Transverse colon (tissue), 4 donors: ENCODE results near the gene ZBTB8B. TPM values are rescaled to one million over a fixed set of nuclear protein-coding genes. Genes with fewer than 3 reads are reported as not detected.
"Not testable (repeated sequence)": the region's sequence is repeated elsewhere in the genome, so short reads cannot be mapped to it uniquely, and the experiment has no call there.

Experiments
- DNase-seq: peaks from one replicate; pipeline ENCODE4 v3.0.0-alpha.2; 2019
- H3K27ac ChIP-seq, 4 donors: fragments of 200-600 bp; sonication (generic); 2 replicates each; pipeline ENCODE4 v1.5.1; 2016 to 2018; ENCODE audit warnings: inconsistent platforms in 4 of 4
- H3K27me3 ChIP-seq: fragments of 200-600 bp; sonication (generic); 2 replicates; pipeline ENCODE4 v1.5.1; 2017; ENCODE audit warnings: inconsistent platforms
- H3K36me3 ChIP-seq, 4 donors: fragments of 200-600 bp; sonication (generic); 2 replicates each; pipeline ENCODE4 v1.5.1; 2017 to 2019; ENCODE audit warnings: inconsistent platforms in 4 of 4
- H3K4me1 ChIP-seq, 4 donors: fragments of 200-600 bp; sonication (generic); 2 replicates each; pipeline ENCODE4 v1.5.1; 2017 to 2020; ENCODE audit warnings: inconsistent platforms in 4 of 4
- H3K4me3 ChIP-seq, 4 donors: fragments of 200-600 bp; sonication (generic); 1 replicate in 1 of 4; 2 replicates in 3 of 4; pipeline versions ENCODE4 v1.5.1 to v1.6.1; 2017 to 2019; ENCODE audit warnings: inconsistent platforms in 4 of 4
- H3K9me3 ChIP-seq, 2 donors: fragments of 200-600 bp; sonication (generic); 2 replicates each; pipeline ENCODE4 v1.5.1; 2017 to 2019; ENCODE audit warnings: inconsistent platforms in 2 of 2
- CTCF ChIP-seq, 5 experiments: fragments of 200-600 bp in 3 of 5; fragments of 450-650 bp in 2 of 5; sonication (generic) in 3 of 5; IDR thresholded peaks; 1 replicate in 2 of 5; 2 replicates in 3 of 5; pipeline ENCODE4 v1.5.1; 2016 to 2017; ENCODE audit warnings: antibody characterized with exemption in 5 of 5, inconsistent platforms in 3 of 5, mild to moderate bottlenecking in 2 of 5, moderate library complexity in 1 of 5
- EP300 ChIP-seq: sonication (generic); formaldehyde crosslinking; IDR thresholded peaks from one replicate; pipeline ENCODE4 v1.6.1; 2017; ENCODE audit warnings: antibody characterized with exemption, low read depth
- POLR2A ChIP-seq: fragments of 450-650 bp; IDR thresholded peaks from one replicate; pipeline ENCODE4 v1.6.1; 2016; ENCODE audit warnings: antibody characterized with exemption, mild to moderate bottlenecking, moderate library complexity
- POLR2AphosphoS5 ChIP-seq, 3 donors: sonication (generic); formaldehyde crosslinking; IDR thresholded peaks; one replicate each; pipeline ENCODE4 v1.6.1; 2016; ENCODE audit warnings: antibody characterized with exemption in 3 of 3
- WGBS, 2 donors: methylation state at CpG; one replicate each; pipeline ENCODE4 v1.1.5; 2018; ENCODE audit warnings: low coverage in 1 of 2; 5-methylcytosine and 5-hydroxymethylcytosine counted together
- in situ Hi-C, 4 donors: fragments of 200-750 bp; cut with MboI; loops; one replicate each; pipeline versions ENCODE4 v1.15.0 to v1.15.1; 2017; ENCODE audit warnings: low sequenced_read_pairs in 3 of 4, low pct_ligation_motif_present in 1 of 4, low pct_unique_long_range_greater_than_20kb in 1 of 4
- intact Hi-C: fragments of 100-400 bp; cut with DNase I; formaldehyde crosslinking; loops from one replicate; pipeline ENCODE4 v1.15.1; 2023; ENCODE audit warnings: low total_unique reads
- total RNA-seq, 4 donors: library from RNA; depleted of rRNA; stranded (reverse); fragments of >200 nt; gene quantifications; one replicate each; pipeline ENCODE4 v1.1.0, GENCODE V29; 2016

The ZBTB8B gene
- total RNA-seq, 4 donors from 2014 or later: under 0.01 TPM; not detected in 3

GRCh38 chr1:32427264-32427963 lies 37.5 kb upstream of the ZBTB8B start:
- in situ Hi-C loops: no loop called here
- TF ChIP-seq CTCF (IDR thresholded peaks at IDR 0.05) (no peak), EP300 (no peak), POLR2AphosphoS5 (IDR thresholded peaks at IDR 0.05) (no peak), POLR2A (no peak)
- intact Hi-C loops: no loop called here
- peaks cover 36% of the 10 kb centered on the region for H3K27me3 ChIP-seq
- H3K27ac ChIP-seq: no peak overlapping the region
- H3K36me3 ChIP-seq: no peaks in the 10 kb centered on the region
- H3K4me1 ChIP-seq: peaks cover 0 to 9% (median 7%) of the 10 kb centered on the region in 4 donors
- H3K9me3 ChIP-seq: no peaks in the 10 kb centered on the region
- peak overlapping the region in 1 of 4 donors; percentile 24 for H3K4me3 ChIP-seq
- no peak for DNase-seq
- WGBS, 2 donors: 72 to 74% methylated on average over 4 to 17 of the region's 17 CpGs

- no peak overlapping the region for H3K27ac ChIP-seq
- no peaks in the 10 kb centered on the region for H3K9me3 ChIP-seq
- no peaks in the 10 kb centered on the region for H3K36me3 ChIP-seq
- H3K4me3 ChIP-seq: no peak overlapping the region
- intact Hi-C loops (no loop called here), in situ Hi-C loops (no loop called here)
- no peak for DNase-seq
- TF ChIP-seq CTCF (IDR thresholded peaks at IDR 0.05) (no peak), EP300 (no peak), POLR2A (no peak)
- H3K27me3 ChIP-seq: peaks cover 13% of the 10 kb centered on the region
- peaks cover 0 to 2% (median under 1%) of the 10 kb centered on the region in 4 donors for H3K4me1 ChIP-seq
- 42 to 58% methylated on average over 2 to 4 of the region's 4 CpGs for WGBS, 2 donors
Observed at GRCh38 chr1:32431736-32432400, 33.0 kb upstream of the ZBTB8B start.

- H3K9me3 ChIP-seq: no peaks in the 10 kb centered on the region
- no peak overlapping the region for H3K4me3 ChIP-seq
- H3K36me3 ChIP-seq: no peaks in the 10 kb centered on the region
- no peak for DNase-seq
- intact Hi-C loops: no loop called here
- in situ Hi-C loops: no loop called here
- no peak overlapping the region for H3K27ac ChIP-seq
- H3K27me3 ChIP-seq: peaks cover 16% of the 10 kb centered on the region
- no peaks in the 10 kb centered on the region for H3K4me1 ChIP-seq
- no peak for TF ChIP-seq POLR2A
- no peak for TF ChIP-seq EP300
- no peak for TF ChIP-seq CTCF (IDR thresholded peaks at IDR 0.05)
- TF ChIP-seq POLR2AphosphoS5 (IDR thresholded peaks at IDR 0.05): no peak
- 33 to 57% methylated on average over 1 of the region's 1 CpG for WGBS, 2 donors
Observed at GRCh38 chr1:32438136-32438535, 26.7 kb upstream of the ZBTB8B start.

- H3K36me3 ChIP-seq, H3K4me1 ChIP-seq, H3K9me3 ChIP-seq, intact Hi-C loops, DNase-seq, in situ Hi-C loops, H3K27ac ChIP-seq, H3K4me3 ChIP-seq: not testable (repeated sequence)
- peaks cover 20% of the 10 kb centered on the region for H3K27me3 ChIP-seq
- 94 to 100% methylated on average over 1 to 4 of the region's 4 CpGs for WGBS, 2 donors
Observed at GRCh38 chr1:32438777-32439176, 26.1 kb upstream of the ZBTB8B start.

GRCh38 chr1:32441467-32441866 lies 23.4 kb upstream of the ZBTB8B start:
- H3K36me3 ChIP-seq, in situ Hi-C loops, intact Hi-C loops, H3K4me1 ChIP-seq, H3K9me3 ChIP-seq, DNase-seq, H3K4me3 ChIP-seq, H3K27ac ChIP-seq: not testable (repeated sequence)
- H3K27me3 ChIP-seq: peaks cover 25% of the 10 kb centered on the region
- 90 to 91% methylated on average over 10 of the region's 10 CpGs for WGBS, 2 donors
